ENCODE results near the gene EMC9.

Gene EMC9

DNA sequence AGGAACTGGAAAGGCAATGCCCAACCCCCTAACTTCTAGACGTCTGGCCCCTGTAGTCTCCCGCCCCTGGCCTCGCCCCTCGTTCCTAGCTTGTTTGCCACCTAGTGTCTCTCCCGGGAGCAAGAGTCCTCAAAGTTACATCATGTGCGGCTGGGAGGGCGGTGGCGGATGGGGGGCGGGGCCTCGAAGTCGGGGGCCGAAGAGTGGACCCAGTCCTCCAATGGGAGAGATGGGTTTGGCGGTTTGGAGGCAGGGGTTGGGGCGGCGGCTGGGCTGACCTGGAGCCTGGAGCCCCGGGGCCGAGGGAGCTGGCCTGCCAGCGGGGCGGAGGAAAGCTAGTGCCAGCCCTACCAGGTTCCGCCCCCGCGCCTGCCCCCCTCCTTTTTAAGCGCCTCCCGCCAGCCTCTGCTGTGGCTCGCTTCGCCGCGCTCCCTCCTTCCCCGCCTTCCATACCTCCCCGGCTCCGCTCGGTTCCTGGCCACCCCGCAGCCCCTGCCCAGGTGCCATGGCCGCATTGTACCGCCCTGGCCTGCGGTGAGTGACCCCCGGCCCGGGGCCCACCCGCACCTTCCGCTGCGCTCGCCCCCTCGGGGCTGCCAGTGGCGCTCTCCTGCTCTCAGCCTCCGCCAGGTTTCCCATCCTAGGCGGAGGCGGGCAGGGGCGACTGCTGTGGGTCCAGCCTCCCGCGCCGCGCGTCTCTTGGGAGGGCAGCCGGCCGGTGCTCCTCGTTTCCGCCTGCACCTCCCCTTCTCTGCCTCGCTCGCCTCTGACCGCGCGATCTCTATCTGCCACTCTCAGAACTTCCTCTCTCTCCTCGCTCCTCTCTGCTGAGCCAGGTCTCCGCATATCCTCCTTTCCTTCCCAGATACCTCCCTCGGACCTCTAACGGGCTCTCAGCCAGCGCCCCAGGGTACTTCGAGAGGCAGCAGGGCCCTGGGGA is 47.2 kb downstream of the EMC9 start, which contains the start of gene PCK2:
TSS of gene PCK2 (plus strand) at position 411 of the 940 bp plus-strand sequence. CDS start at position 506, 95 bp downstream.
- Histone ChIP-seq H3K9ac (ENCODE audit: low read depth, low read length) (peak within 1 kb of the TSS; percentile 95), H3K27ac (ENCODE audit: low read length) (peak within 1 kb of the TSS; percentile 94), H3K27me3 (ENCODE audit: insufficient read depth, low read length, poor library complexity) (no peaks in the 10 kb centered on the region), H2AFZ (ENCODE audit: low read depth, low read length) (peak within 1 kb of the TSS; percentile 85), H4K20me1 (ENCODE audit: insufficient read depth, low read length) (no peaks in the 10 kb centered on the region), H3K9me3 (ENCODE audit: insufficient read depth, low read length, severe bottlenecking) (no peaks in the 10 kb centered on the region), H3K36me3 (ENCODE audit: insufficient read depth, low read length) (peaks cover 21% of the 10 kb centered on the region), H3K4me3 (ENCODE audit: low read depth in 1 of 2, low read length in 2 of 2) (peak within 1 kb of the TSS; percentile 67 to 75), H3K4me2 (ENCODE audit: insufficient read depth, low read length) (peak within 1 kb of the TSS; percentile 77), H3K4me1 (ENCODE audit: insufficient read depth, low read length) (peaks cover 30% of the 10 kb centered on the region), H3K79me2 (ENCODE audit: insufficient read depth, low read length) (peaks cover 22% of the 10 kb centered on the region)
- ATAC-seq (ENCODE audit: insufficient read depth, low read depth) (peak; percentile 82), DNase-seq (peak; percentile 94)
- TF ChIP-seq EZH2 (IDR thresholded peaks at IDR 0.05; ENCODE audit: borderline replicate concordance, low read depth, low read length, severe bottlenecking): no peak
- TF ChIP-seq CTCF (IDR thresholded peaks at IDR 0.05; ENCODE audit: borderline replicate concordance, extremely low read depth, low read length, poor library complexity, severe bottlenecking): no peak

DNA sequence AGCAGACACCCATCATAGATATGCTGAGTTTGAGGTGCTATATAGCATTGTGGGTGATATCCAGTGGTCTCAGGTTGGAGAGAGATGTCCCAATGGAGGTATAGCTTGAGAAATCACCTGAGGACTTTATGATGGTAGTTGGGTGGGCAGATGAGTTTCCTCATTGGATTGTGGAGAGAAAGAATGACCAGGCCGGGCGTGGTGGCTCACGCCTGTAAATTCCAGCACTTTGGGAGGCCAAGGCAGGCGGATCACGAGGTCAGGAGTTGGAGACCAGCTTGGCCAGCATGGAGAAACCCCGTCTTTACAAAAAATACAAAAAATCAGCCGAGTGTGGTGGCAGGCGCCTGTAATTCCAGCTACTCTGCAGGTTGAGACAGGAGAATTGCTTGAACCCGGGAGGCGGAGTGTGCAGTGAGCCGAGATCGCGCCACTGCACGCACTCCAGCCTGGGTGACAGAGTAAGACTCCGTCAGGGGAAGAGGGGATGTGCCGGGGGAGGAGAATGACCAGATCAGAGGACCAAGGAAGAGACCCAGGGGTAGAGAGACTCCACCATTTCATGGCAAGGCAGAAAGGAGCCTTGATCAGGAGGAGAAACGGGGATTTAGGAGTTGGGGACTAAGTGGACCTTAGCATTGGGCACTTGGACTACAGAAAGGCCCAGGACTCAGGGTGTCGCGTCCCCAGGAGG is 48.0 kb downstream of the EMC9 start:
- no peaks in the 10 kb centered on the region for H3K9me3 ChIP-seq (ENCODE audit: insufficient read depth, low read length, severe bottlenecking)
- no peaks in the 10 kb centered on the region for H3K27me3 ChIP-seq (ENCODE audit: insufficient read depth, low read length, poor library complexity)
- peak overlapping the region; percentile 77 for H3K4me2 ChIP-seq (ENCODE audit: insufficient read depth, low read length)
- ATAC-seq (ENCODE audit: insufficient read depth, low read depth) (no peak), DNase-seq (no peak)
- H3K4me1 ChIP-seq (ENCODE audit: insufficient read depth, low read length): peaks cover 30% of the 10 kb centered on the region
- peak overlapping the region; percentile 85 for H2AFZ ChIP-seq (ENCODE audit: low read depth, low read length)
- peak overlapping the region; percentile 95 for H3K9ac ChIP-seq (ENCODE audit: low read depth, low read length)
- peak overlapping the region; percentile 94 for H3K27ac ChIP-seq (ENCODE audit: low read length)
- peaks cover 13% of the 10 kb centered on the region for H3K36me3 ChIP-seq (ENCODE audit: insufficient read depth, low read length)
- peak overlapping the region in 1 of 2 experiments; percentile 75; a peak in 2 of 4 replicates for H3K4me3 ChIP-seq (ENCODE audit: low read depth in 1 of 2, low read length in 2 of 2)
- peaks cover 22% of the 10 kb centered on the region for H3K79me2 ChIP-seq (ENCODE audit: insufficient read depth, low read length)
- H4K20me1 ChIP-seq (ENCODE audit: insufficient read depth, low read length): no peaks in the 10 kb centered on the region
- TF ChIP-seq EZH2 (IDR thresholded peaks at IDR 0.05; ENCODE audit: borderline replicate concordance, low read depth, low read length, severe bottlenecking) (no peak), CTCF (IDR thresholded peaks at IDR 0.05; ENCODE audit: borderline replicate concordance, extremely low read depth, low read length, poor library complexity, severe bottlenecking) (no peak)

DNA sequence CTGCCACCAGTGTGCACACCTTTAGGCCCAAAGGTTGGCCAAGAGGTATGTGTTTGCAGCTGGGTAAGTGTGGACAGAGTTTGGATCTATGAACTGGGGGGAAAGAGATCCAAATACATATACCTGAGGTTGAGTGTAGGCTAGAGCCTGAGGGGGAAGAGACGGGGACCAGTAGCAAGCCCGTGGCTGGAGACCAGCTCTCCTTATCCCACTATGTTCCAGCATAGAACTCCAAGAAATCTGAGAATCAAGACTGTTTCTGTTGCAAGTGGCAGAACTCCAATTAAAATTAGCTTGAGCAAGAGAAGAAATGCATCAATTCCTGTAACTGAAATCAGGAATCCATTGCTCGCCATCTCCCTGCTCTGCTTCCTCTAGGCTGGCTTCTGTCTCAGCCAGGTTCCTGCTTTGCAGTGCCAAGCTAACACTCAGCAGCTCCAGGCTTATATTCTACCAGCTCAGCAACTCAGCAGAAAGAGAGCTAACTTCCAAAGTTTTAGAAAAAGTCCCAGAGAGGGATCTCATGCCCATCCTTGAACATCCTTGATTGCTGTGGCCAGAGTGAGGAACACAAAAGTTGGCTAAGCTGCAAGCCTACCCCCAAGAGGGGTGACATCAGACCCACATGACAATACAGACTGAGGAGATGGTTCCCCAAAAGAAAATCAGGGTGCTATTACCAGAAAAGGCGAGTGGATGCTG is 48.7 kb downstream of the EMC9 start:
- Histone ChIP-seq H3K4me2 (ENCODE audit: insufficient read depth, low read length) (no peak overlapping the region), H3K27me3 (ENCODE audit: insufficient read depth, low read length, poor library complexity) (no peaks in the 10 kb centered on the region), H3K4me3 (ENCODE audit: low read depth in 1 of 2, low read length in 2 of 2) (no peak overlapping the region), H3K9ac (ENCODE audit: low read depth, low read length) (no peak overlapping the region), H2AFZ (ENCODE audit: low read depth, low read length) (no peak overlapping the region), H3K36me3 (ENCODE audit: insufficient read depth, low read length) (peaks cover 8% of the 10 kb centered on the region), H4K20me1 (ENCODE audit: insufficient read depth, low read length) (no peaks in the 10 kb centered on the region), H3K79me2 (ENCODE audit: insufficient read depth, low read length) (peaks cover 22% of the 10 kb centered on the region), H3K27ac (ENCODE audit: low read length) (peak overlapping the region; percentile 94; the same call in 1 of the 2 replicates), H3K4me1 (ENCODE audit: insufficient read depth, low read length) (peaks cover 30% of the 10 kb centered on the region), H3K9me3 (ENCODE audit: insufficient read depth, low read length, severe bottlenecking) (no peaks in the 10 kb centered on the region)
- ATAC-seq (ENCODE audit: insufficient read depth, low read depth) (no peak), DNase-seq (no peak)
- TF ChIP-seq EZH2 (IDR thresholded peaks at IDR 0.05; ENCODE audit: borderline replicate concordance, low read depth, low read length, severe bottlenecking): no peak
- TF ChIP-seq CTCF (IDR thresholded peaks at IDR 0.05; ENCODE audit: borderline replicate concordance, extremely low read depth, low read length, poor library complexity, severe bottlenecking): no peak

Data from DND-41 (cell line).